Left renal pelvis (tissue), 4 donors: ENCODE data around the gene DMGDH. TPM values are rescaled to one million over a fixed set of nuclear protein-coding genes. Genes with fewer than 3 reads are reported as not detected.

Source experiments
- DNase-seq, 4 donors: peaks; one replicate each; pipeline ENCODE4 v3.0.0-alpha.2; 2013; ENCODE audit warnings: low read depth in 4 of 4, low spot score in 3 of 4
- polyA plus RNA-seq, 4 donors: library from polyadenylated mRNA; unstranded; fragments of 120-200 nt; gene quantifications; one replicate each; pipeline ENCODE4 v1.2.1, GENCODE V29; 2013; ENCODE audit not compliant: insufficient read length in 4 of 4

Gene DMGDH
- polyA plus RNA-seq, 4 donors: 3.5 to 22.2 (median 17.5) TPM

- peak in 3 of 4 donors; percentile 41 to 46 (median 42) for DNase-seq
Measured at GRCh38 chr5:79020861-79021561, 48.5 kb downstream of the DMGDH start.

- no peak for DNase-seq
Measured at GRCh38 chr5:79014631-79015030, 54.8 kb downstream of the DMGDH start.

- no peak for DNase-seq
Measured at GRCh38 chr5:79011869-79012268, 57.6 kb downstream of the DMGDH start.

GRCh38 chr5:79011219-79011836, 58.1 kb downstream of the DMGDH start:
- DNase-seq: no peak

GRCh38 chr5:79008362-79008761, 61.1 kb downstream of the DMGDH start:
- DNase-seq: no peak

GRCh38 chr5:79007872-79008271, 61.6 kb downstream of the DMGDH start:
- DNase-seq: no peak

- no peak for DNase-seq
Measured at GRCh38 chr5:79005936-79006631, 63.4 kb downstream of the DMGDH start.

GRCh38 chr5:79005151-79005550, 64.3 kb downstream of the DMGDH start:
- DNase-seq: no peak

GRCh38 chr5:79002374-79002773, 67.1 kb downstream of the DMGDH start:
- DNase-seq: no peak

- DNase-seq: no peak
Measured at GRCh38 chr5:79001471-79001870, 68.0 kb downstream of the DMGDH start.

GRCh38 chr5:78997090-78997489, 72.4 kb downstream of the DMGDH start:
- no peak for DNase-seq

GRCh38 chr5:78995521-78996007, 73.9 kb downstream of the DMGDH start:
- DNase-seq: no peak

GRCh38 chr5:78993165-78993564, 76.3 kb downstream of the DMGDH start:
- no peak for DNase-seq

- DNase-seq: no peak
Measured at GRCh38 chr5:78992146-78992545, 77.3 kb downstream of the DMGDH start.

- no peak for DNase-seq
Measured at GRCh38 chr5:78989080-78989479, 80.4 kb downstream of the DMGDH start.

- DNase-seq: peak in 2 of 4 donors; percentile 10 to 26
Measured at GRCh38 chr5:78985725-78986223, 83.7 kb downstream of the DMGDH start.

- DNase-seq: peak in 3 of 4 donors; percentile 24 to 51 (median 44)
Measured at GRCh38 chr5:78985116-78985724, 84.3 kb downstream of the DMGDH start, which contains the start of gene ARSB. TSS of gene ARSB (minus strand) at chr5:78985310. CDS start at chr5:78985248, 62 bp downstream.

- peak; percentile 73 to 80 (median 78) for DNase-seq
Measured at GRCh38 chr5:78984439-78985115, 84.9 kb downstream of the DMGDH start.

- no peak for DNase-seq
Measured at GRCh38 chr5:78983601-78984438, 85.7 kb downstream of the DMGDH start.
